HG03139 (cell line): Measurements from ENCODE around the gene TRRAP.
"Not testable (repeated sequence)": the region's sequence is repeated elsewhere in the genome, so short reads cannot be mapped to it uniquely, and the experiment has no call there.

Experiments
- ATAC-seq: cut with Tn5 transposase; IDR thresholded peaks from one replicate; pipeline ENCODE4 v1.9.1; 2021; ENCODE audit not compliant: unreplicated experiment

TRRAP gene

DNA sequence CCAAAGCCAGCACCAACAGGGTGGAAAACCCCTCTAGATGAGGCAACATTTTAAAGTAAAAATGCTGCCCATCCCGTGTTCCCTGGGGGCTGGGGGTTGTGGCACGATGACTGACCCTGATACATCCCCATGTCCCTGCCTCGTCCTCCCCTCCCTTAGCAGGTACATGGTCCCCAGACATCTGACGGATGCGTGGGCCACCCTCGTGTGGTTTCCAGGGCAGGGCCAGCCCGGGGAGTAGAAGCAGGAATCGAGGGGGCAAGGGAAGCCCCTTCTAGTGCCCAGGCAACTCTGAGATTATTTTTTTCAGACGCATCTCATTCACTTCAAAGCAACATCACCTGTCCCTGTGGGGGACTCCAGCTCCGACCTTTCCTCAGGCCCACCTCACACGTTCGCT, 12.0 kb upstream of the TRRAP start:
- no peak for ATAC-seq

DNA sequence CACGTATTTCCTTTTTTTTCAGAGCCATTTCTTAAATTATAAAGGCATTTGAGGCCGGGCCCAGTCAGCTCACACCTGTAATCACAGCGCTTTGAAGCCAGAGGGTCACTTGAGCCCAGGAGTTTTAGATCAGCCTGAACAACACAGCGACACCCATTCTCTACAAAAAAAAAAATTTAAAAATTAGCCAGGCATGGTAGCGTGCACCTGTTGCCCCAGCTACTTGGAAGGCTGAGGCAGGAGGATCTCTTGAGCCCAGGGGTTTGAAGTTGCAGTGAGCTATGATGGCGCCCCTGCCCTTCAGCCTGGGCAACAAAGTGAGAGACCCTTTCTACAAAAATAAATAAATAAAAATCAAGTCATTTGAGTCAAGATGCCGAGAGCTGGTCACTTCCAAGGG, 11.6 kb upstream of the TRRAP start:
- ATAC-seq, result no peak

- no peak for ATAC-seq
These were observed 9.9 kb upstream of the TRRAP start for GRCh38 chr7:98868450-98868849.

GRCh38 chr7:98869027-98869596, 9.2 kb upstream of the TRRAP start:
- no peak for ATAC-seq

- ATAC-seq, result no peak
These were observed 8.7 kb upstream of the TRRAP start, which contains the start of gene TMEM130 for GRCh38 chr7:98869597-98870120. Gene TMEM130 (minus strand): TSS chr7:98870014. CDS start chr7:98869861, 153 bp downstream.

DNA sequence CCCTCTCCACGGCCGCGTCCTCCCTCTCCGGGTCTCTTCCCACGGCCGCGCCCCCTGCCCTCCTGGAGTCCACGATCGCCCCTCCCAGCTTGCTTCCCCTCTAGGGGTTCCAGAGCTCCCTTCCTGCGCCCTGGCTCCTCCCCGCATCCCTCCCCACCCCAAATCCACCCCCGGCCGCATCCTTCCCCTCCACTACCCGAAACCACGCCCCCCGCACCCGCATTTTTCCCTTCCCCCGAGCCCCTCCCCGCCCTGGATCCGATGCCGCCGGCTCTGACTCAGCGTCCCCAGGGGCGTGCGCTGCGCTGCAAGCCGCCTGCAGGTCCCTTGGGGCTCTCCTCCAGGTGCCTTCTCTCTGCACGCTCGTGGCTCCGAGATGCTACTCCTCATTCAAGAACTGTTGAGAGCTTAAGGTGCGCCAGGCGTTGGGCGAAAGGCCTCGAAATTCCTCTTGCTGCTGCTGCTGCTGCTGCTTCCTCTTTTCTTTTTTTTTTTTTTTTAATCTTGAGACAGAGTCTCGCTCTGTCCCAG, 8.1 kb upstream of the TRRAP start:
- ATAC-seq, result no peak

DNA sequence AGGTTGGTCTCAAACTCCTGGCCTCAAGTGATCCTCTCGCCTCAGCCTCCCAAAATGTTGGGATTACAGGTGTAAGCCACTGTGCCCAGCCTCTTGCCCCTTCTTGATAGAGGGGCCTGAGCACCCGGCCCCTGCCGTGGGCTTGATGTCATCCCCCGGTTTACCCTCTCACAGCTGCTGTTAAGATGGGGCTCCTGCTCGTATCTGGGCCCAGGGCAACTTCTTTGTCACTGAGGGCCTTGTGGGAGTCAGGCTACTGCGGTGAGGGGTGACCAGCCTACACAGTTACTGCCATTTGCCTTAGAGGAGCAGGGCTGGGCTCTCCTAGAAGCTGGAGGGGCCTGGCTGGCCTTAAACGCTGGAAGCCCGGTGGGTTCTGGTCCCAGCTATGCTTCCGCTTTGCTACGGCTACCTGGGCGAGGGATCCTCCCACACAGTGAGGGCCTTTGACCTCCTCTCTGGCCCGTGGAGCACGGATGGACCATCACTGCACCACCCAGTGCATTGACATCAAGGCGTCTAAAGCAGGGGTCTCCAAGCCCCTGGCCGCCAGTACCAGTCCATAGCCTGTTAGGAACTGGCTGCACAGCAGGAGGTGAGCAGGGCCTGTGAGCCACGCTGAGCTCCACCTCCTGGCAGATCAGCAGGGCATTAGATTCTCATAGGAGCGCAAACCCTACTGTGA, 7.4 kb upstream of the TRRAP start:
- ATAC-seq, result no peak

- ATAC-seq, result no peak
These were observed 5.9 kb upstream of the TRRAP start for GRCh38 chr7:98872328-98872924.

DNA sequence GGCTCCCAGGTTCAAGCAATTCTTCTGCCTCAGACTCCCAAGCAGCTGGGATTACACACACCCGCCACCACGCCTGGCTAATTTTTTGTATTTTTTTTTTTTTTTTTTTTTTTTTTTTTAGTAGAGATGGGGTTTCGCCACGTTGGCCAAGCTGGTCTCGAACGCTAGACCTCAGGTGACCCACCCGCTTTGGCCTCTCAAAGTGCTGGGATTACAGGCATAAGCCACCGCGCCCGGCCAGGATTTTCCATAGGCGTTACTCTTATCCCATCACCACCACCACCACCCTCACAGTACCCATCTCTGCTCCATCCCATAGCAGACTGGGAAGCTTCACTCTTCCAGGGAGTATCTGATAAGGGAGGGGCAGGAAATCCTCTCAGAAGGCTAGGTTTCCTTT, 4.7 kb upstream of the TRRAP start:
- ATAC-seq, result not testable (repeated sequence)

- ATAC-seq, result no peak
These were observed 3.4 kb upstream of the TRRAP start for GRCh38 chr7:98874942-98875341.

GRCh38 chr7:98875501-98875900, 2.8 kb upstream of the TRRAP start:
- no peak for ATAC-seq

- ATAC-seq, result no peak
These were observed 1.2 kb upstream of the TRRAP start for GRCh38 chr7:98877146-98877545.

DNA sequence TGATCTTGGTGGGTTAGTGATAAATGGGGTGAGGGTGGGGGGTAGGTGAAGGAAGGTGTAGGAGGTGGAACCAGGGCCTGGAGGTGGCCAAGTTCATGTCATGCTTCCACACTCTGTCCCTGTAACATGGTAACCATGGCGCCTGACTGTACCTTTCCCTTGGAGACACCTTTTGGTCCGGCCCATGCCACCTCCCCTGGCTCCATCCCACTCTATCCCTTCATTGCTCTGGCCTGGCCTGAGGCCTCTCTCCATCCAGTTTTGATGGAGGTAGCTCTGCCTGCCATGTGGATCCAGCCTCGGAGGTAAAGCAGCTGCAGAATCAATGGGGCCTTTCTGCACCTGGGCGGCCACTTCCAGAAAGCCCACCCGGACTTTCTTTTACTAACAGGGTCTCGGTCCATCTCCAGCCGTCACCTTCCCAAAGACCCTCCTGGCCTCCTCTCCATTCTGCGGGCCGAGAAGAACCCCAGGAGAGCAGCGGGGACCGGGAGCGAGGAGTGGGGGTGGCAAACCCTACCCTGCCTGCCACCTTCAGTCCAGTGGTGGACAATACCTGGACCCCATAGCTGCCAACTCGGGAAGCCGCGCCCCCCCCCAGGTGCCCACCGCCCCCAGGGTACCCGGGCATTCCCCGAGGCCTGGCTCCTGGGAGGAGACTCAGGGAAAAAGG, 504 bp upstream of the TRRAP start:
- ATAC-seq, result no peak

- ATAC-seq, result peak; percentile 78
These were observed 1.1 kb downstream of the TRRAP start for GRCh38 chr7:98879198-98879978.

DNA sequence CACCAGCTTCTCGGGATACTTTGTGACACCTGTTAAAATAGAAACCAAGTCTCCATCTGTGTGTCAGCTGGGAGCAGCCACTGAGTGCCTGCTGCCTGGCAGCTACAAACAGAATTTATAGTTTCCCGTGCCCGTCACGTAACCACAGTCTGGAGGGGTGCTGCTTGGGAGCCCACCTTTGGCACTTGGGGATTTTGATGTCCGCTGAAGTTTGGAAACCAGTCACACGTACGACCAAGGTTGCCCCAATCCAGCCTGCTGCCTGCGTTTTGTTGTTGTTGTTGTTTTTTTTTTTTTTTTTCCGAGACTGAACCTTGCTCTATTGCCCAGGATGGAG, 1.6 kb downstream of the TRRAP start:
- ATAC-seq, result no peak

DNA sequence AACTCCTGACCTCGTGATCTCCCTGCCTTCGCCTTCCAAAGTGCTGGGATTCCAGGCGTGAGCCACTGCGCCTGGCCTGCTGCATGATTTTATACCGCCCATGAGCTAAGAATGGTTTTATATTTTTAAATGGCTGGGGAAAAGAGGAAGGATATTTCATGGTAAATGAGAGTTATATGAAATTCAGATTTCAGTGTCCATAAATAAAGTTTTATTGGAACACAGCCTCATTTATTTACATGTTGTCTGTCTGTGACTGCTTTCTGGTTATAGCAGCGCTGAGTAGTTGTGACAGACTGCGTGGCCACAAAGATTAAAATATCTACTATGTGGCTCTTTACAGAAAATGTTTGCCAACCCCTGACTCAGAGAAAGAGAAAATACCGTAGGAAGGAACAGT, 2.2 kb downstream of the TRRAP start:
- ATAC-seq, result no peak

GRCh38 chr7:98881561-98882315, 3.4 kb downstream of the TRRAP start:
- ATAC-seq, result no peak

- ATAC-seq, result no peak
These were observed 6.1 kb downstream of the TRRAP start for GRCh38 chr7:98884416-98884815.

DNA sequence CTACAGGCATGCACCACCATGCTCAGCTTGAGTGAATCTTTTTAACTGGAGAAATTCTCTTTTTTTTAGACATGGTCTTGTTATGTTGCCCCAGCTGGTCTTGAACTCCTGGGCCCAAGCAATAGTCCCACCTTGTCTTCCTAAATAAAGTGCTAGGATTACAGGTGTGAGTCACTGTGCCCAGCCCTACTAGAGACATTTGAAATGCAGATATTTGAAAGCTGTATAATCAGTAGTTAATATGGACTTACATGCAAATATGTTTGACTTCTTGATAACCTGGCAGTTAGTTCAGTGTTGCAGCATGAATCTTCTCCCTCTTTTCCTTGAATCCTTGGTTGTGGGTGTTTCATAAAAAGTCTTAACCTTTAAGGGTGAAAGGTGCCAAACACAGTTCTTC, 8.7 kb downstream of the TRRAP start:
- no peak for ATAC-seq

GRCh38 chr7:98892609-98893008, 14.3 kb downstream of the TRRAP start:
- ATAC-seq, result no peak
